ENCODE results near the gene STX18.

STX18 gene

GRCh38 chr4:4491396-4491893, 50.4 kb downstream of the STX18 start:
- TF ChIP-seq CTCF (IDR thresholded peaks at IDR 0.05; ENCODE audit: low read depth, low read length, missing control alignments): no peak
- no peak for DNase-seq (ENCODE audit: low read depth)
- H3K4me3 ChIP-seq (ENCODE audit: low read depth, low read length): peak overlapping the region; percentile 21; the same call in 1 of the 2 replicates

- H3K4me3 ChIP-seq (ENCODE audit: low read depth, low read length): no peak overlapping the region
- no peak for TF ChIP-seq CTCF (IDR thresholded peaks at IDR 0.05; ENCODE audit: low read depth, low read length, missing control alignments)
- no peak for DNase-seq (ENCODE audit: low read depth)
Observed at GRCh38 chr4:4490816-4491215, 51.0 kb downstream of the STX18 start.

GRCh38 chr4:4490041-4490440, 51.8 kb downstream of the STX18 start:
- no peak for DNase-seq (ENCODE audit: low read depth)
- TF ChIP-seq CTCF (IDR thresholded peaks at IDR 0.05; ENCODE audit: low read depth, low read length, missing control alignments): no peak
- H3K4me3 ChIP-seq (ENCODE audit: low read depth, low read length): no peak overlapping the region

- TF ChIP-seq CTCF (IDR thresholded peaks at IDR 0.05; ENCODE audit: low read depth, low read length, missing control alignments): peak; percentile 86
- no peak overlapping the region for H3K4me3 ChIP-seq (ENCODE audit: low read depth, low read length)
- DNase-seq (ENCODE audit: low read depth): peak; percentile 69
Observed at GRCh38 chr4:4488405-4489404, 53.1 kb downstream of the STX18 start.

GRCh38 chr4:4486969-4487368, 54.9 kb downstream of the STX18 start:
- TF ChIP-seq CTCF (IDR thresholded peaks at IDR 0.05; ENCODE audit: low read depth, low read length, missing control alignments): no peak
- no peak overlapping the region for H3K4me3 ChIP-seq (ENCODE audit: low read depth, low read length)

GRCh38 chr4:4485806-4486205, 56.0 kb downstream of the STX18 start:
- DNase-seq (ENCODE audit: low read depth): no peak
- TF ChIP-seq CTCF (IDR thresholded peaks at IDR 0.05; ENCODE audit: low read depth, low read length, missing control alignments): no peak
- H3K4me3 ChIP-seq (ENCODE audit: low read depth, low read length): no peak overlapping the region

More at GRCh38 chr4:4486969-4487368, 54.9 kb downstream of the STX18 start:
- no peak for DNase-seq (ENCODE audit: low read depth)
